Brain pericyte (primary cell): Measurements from ENCODE around the gene PRG2.
"Not testable (repeated sequence)": the region's sequence is repeated elsewhere in the genome, so short reads cannot be mapped to it uniquely, and the experiment has no call there.

Experiments used
- DNase-seq: peaks from one replicate; pipeline ENCODE4 v3.0.0-alpha.2; 2012; ENCODE audit warnings: low read depth, low spot score

The PRG2 gene

DNA sequence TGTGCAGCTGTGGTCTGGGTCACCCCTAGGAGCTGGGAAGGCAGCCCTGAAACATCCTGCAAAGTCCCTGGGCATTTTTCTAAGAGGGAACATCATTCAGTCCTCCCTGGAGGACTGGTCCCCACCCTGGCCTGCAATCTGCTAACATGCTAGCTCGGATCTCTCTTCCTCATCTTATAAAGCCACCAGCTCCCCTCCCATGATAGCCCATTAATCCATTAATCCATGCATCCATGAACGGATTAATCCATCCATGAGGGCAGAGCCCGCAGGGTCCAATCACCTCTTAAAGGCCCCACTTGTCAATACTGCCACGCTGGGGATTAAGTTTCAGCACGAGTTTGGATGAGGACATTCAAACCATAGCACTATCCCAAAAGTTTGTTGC, 21.6 kb downstream of the PRG2 start:
- no peak for DNase-seq

DNA sequence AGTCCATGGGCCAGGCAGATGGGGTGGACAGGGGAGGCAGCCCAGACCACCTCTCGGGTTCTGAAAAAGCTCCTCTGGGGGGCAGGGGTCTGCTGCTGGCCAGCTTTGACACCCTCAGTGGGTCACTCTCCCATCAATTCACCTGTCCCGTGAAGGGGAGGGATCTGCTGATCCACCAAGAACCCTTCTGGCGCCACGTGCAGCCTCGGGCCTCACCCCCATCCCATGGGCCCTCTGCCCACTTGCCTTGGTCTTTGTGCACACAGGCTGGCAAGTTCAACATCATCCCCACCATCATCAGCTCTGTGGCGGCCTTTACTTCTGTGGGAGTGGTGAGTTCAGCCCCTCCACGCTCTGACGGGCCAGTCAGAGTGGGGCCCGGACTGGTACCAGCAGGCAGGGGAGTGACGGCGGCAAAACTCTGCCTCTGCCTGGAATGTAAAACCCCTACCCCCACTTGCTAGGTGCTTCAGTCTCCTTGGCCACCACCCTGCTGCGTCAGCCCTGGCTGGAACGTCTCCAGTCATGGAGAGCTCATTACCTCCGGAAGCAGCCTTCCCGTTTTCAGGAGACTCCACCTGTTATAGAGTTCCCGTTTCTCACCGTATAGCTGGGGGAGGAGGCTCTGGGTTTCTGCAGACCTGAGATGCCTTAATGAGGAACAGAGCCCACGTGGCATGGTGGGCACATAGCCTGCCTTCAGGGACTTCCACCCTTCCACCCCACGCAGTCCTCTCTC, 22.2 kb downstream of the PRG2 start:
- no peak for DNase-seq

DNA sequence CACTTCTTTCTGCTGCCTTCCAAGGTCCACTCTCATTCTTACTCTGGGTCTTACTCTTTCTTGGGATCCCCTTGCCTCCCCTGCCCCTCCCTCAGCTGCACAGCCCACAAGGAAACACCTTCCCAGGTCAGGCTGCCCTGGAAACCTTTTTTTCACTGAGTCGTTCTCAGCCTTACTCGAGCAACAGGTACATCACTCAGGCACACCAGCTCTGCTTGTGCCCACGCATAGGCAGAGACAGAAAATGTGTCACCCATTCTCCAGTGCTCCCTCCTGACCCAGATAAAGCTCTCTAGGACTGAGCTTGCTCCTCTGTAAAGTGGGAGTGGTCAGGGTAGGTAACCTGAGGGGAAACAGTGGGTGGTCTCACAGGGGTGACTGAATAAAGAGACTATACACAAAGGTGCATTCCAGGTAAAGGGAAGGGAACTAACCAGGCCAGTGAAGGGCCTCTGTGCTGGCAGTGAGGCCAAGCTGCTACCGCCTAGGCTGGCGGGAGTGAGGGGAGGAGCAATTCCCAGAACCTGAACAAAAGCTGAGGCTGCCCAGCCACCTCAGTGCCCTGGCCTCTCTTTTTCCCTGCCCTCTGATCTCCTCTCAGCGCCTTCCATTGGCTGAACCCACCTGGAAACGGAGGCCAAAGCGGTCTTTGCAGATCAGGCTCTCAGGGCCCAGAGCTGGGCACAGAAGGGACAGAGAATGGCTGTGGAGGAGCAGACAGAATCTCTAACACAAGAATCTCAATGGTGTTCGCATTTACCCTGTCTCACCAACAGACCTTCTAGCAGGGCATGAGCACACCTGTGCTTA, 25.4 kb downstream of the PRG2 start:
- DNase-seq: no peak

DNA sequence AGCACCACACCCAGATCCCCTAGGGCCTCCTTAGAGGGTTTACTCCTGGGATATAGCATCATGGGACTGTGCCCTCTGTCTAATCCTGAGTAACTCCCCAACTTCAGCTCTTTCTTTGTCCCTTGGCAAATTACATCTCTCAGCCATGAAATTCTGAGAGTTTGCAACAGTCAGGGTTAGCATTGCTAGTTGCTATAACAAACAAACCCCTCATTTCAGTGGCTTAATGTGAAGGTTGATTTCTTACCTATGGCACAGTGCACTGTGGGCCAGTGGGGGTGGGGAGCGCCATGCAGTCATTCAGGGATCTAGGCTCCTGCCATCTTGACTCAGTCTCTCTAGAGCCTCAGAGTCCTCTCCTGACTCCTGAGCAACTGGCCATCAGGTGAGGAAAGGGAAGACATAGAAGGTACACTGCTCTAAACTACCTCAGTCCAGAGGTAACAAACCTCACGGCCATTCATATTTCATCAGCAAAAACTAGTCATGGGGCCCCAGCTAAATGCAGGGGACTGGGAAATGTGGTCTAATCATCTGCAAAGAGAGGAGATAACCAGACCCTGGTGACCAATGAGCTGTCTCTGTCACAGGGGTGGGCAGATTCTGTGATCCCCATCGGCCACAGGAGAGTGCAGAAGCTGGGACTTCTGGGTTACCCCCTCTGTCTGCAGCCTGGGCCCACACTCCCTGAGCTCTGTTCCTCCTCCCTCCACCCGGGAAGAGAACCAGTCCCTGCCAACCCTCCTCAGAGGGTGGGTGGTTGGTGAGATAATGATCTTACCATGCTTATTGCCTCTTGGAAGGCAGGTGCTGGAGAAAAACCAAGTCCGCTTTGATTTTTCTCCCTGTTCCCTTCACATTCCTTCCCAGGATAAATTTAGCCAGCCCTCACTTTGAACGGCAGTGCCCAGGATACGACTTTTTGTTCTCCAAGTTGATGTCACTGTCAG, 27.0 kb downstream of the PRG2 start:
- DNase-seq: no peak

DNA sequence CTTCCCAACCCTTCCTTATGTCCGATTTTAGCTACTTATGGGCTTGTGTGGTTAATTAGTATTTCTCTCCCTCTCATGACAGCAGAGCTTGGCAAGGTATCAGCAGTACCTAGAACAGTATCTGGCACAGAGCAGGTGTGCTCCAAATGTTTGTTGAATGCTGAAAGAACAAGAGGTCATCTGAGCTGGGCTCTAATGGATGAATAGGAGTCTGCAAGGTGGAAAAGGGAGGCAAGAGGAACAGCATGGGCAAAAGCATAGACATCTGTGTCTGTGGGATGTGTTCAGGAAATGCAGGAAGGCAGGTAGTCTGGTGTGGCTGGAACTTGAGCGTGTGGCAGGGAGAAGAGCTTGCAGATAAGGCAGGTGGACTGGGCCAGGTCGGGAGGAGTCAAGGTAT, 28.5 kb downstream of the PRG2 start:
- DNase-seq: no peak

DNA sequence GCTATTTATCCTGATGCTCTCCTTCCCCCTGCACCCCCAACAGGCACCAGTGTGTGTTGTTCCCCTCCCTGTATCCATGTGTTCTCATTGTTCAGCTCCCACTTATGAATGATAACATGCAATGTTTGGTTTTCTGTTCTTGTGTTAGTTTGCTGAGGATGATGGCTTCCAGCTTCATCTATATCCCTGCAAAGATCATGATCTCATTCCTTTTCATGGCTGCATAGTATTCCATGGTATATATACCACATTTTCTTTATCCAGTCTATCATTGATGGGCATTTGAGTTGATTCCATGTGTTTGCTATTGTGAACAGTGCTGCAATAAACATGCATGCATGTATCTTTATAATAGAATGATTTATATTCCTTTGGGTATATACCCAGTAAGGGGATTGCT, 29.0 kb downstream of the PRG2 start:
- not testable (repeated sequence) for DNase-seq

DNA sequence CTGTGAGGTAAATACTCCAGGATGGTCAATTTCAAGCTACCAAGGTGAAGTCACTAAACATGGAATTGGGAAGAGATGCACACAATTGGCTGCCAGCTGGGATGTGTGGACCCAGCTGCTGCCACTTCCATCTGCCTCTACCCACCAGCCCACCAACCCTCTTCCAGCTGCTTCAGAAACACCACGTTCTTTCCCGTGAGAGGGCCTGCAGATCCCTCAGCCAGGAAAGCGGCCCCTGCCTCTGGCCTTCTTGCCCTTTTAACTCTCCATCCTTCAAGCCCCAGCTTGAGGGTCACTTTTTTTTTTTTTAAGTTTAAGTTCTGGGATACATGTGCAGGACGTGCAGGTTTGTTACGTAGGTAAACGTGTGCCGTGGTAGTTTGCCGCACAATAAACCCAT, 29.5 kb downstream of the PRG2 start:
- no peak for DNase-seq

DNA sequence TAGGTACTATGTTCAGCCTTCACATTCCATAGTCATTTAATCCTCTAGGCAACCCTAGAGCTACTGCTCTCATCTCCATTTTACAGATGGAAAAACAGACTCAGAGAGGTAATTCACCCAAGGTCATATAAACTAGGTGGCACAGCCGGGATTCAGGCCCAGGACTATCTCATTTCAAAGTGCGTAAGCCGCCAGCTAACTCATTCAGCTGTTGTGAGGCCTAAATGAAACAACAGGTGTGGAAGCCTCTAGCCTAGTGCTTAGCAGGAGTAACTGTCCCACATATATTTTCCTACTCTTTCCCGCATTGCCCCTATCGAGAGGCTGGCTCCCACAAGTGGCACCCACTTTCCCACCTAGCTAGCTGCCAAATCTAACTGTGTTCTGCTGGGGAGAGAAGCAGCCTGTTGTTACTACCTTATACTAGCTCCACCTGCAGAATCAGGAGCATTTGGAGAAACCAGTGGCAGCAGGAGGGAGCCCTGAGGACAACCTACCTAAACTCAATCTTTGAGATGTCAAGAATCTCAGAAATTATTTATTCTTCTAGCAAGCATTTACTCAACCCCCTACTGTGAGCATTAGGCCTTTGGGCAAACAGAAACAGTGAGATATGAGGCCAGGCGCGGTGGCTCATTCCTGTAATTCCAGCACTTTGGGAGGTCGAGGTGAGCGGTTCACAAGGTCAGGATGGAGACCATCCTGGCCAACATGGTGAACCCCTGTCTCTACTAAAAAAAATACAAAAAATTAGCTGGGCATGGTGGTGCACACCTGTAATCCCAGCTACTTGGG, 30.4 kb downstream of the PRG2 start:
- DNase-seq: no peak

DNA sequence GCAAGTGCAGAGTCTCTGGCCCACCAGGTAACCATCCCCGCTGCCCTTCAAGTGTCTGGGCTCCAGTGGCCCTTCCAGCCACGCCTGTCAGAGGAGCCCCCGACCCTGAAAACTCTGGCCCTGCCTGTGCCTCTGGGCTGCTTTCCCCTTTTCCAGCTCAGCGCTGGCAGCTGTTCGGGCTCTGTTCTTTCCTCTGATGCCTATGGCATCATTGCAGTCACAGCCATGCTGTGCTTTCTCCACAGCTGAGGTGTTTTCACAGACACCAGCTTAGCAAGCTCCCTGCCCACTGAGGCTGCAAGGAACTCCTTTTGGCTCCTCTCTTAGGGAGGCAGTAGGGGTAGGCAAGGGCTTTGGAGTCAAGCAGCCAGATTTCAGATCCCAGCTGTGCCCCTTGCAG, 31.1 kb downstream of the PRG2 start:
- DNase-seq: no peak

DNA sequence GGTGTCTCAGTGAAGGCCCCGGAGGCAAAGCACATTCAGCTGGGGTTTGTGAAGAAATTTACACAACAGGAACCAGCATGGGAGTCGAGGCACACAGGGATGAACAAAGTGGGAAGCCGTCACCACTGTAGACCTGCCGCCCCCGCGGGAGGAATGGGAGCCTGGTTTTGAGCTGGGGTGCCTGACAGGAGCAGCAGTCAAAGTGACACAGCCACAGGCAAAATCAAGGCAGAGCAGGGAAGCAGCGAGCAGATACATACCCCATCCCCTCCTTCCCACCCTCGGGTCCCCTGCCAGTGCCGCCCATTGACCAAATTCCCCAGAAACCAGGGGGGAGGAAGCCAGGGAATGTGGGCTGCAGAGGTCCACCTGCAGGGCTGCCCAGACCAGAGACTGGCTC, 31.5 kb downstream of the PRG2 start:
- no peak for DNase-seq

DNA sequence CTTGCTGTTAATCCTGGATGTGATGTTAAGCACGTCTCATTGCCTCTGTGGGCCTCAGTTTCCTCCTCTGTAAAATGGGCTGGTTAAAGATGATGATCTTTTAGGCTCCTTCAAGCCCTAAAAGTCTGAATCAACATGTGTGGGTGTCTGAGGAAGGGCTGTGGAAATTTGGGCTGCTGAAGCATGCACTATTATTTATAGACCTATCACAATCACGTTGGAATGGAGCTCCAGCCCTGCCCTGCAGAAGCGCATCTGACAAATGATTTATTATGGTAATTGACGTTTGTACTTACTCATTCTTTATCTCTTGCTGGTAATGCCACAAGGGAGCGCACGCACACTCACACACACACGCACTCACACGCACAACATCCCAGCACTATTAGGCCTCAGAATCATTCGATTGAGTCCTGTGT, 31.9 kb downstream of the PRG2 start:
- no peak for DNase-seq

DNA sequence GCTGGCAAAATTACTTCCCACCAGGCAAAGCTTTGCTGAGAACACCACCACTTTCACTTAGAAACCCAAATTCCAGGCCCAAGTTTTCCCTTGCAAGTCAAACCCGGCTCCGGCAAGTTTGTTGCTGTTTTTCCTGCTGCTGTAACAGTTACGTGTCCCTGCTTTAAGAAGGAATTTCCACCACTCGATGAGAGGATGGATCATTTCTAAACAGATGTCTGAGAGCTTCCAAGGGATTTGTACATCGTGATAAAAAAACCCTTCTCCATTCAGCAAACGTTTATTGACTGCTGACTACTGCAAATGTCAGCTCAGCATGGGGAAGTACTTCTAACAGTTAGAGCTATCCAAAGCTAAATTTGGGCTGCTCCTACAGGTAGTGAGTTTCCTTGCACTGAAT, 32.6 kb downstream of the PRG2 start:
- DNase-seq: no peak

DNA sequence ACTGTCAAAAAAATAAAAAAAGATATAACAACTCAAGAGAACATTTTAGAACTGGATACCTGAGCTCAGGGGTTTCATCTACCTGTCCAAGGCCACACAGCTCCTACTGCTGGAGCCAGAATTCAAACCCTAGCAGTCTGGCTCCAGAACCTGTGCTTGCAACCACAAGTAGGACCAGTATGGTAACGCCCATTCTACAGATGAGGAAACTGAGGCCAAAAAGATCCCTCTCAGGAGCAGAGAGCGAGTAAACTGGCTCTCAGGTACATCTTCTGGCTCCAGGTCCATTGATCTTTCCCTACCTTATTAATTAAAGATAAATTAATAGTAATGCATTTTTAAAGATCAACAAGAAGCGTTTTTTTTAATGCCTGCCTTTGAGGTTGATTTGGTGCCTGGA, 33.1 kb downstream of the PRG2 start:
- DNase-seq: no peak

DNA sequence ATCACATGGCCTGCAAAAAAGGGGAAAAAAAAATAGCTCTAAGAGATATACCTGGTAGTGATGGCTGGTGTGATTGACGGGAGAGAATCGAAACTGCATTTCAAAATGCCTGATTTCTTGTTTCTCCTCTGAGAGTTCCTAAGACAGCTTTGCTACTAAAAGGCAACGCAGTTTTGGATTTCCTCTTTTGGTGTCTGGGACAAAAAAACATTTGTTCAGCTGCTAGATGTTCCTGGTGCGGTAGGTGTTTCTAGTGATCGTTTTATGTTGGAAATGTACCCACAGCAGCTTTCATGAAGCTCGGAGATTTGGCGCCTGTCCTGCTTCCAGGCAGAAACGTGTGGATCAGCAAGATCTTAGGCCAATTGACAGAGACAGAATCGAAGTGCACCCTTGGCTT, 34.2 kb downstream of the PRG2 start:
- DNase-seq: no peak

DNA sequence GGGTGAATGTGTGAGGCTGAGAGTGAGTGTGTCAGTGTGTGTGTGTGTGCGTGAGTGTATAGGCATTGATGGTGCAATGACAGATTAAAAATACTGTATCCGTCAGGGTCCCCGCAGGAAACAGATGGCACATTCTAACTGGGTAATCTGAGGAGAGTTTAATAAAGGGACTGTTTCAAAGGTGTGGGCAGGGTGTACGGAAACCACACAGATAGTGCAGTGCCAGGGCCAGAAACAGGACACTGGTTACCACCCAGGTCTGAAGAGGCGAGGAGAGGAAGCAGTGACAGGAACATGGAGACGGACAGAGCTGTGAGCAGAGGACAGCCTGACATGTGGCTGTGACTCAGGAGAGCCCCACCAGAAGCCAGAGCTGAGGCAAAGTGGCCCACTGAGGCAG, 35.8 kb downstream of the PRG2 start:
- no peak for DNase-seq

DNA sequence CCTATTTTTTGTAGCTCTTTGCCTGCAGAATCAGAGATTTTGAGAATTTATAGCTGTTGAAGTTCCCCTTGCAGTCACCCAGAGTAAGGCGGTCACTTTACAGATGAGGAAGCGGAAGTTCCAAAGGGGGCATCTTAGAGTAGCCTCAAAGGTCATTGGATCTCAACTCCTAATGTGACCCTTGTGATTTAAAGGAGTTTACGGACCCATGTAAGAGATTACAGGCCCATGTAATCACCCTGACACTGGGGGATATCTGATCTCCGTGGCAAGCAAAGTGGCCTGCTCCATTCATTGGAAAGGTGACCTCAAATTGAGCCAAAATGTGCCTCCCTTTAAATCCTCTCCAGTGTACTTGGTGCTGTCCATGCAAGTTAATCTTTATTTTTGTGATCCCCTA, 36.6 kb downstream of the PRG2 start:
- no peak for DNase-seq

DNA sequence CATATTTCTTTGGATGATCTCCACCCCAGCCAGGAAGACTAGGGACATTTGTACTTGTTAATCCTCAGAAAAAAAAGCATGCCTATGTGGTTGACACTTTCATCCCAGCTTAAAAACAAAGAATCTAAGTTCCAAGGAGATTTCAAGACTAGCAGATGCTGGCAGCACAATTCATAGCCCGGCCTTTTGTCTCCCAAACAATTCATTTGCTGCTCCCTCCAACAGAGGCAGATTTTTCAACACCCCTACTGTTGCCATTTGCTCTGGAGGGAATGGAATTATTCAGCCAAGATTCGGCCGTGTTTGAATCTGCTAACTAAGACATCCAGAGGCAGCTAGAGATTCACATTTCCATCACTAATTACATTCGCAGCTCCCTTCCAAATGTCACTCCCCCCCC, 37.0 kb downstream of the PRG2 start:
- DNase-seq: no peak

DNA sequence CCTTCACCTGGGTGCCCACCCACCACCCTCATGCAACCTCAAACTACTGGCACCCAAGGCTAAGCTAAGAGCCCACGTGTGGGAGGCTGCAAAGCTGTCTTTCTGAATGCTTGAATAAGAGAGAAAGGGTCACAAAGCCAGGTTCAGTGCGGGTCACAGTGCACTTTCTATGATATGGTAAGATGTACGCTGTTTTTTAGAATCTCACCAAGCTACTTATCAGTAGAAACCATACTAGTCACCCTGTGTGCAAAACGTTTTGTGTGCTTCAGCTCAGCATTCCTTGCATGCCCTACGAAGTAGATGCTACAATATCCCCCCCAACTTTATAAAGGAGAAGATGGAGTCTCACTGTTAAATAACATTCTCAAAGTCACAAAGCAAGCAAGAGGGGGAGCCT, 37.4 kb downstream of the PRG2 start:
- DNase-seq: no peak

DNA sequence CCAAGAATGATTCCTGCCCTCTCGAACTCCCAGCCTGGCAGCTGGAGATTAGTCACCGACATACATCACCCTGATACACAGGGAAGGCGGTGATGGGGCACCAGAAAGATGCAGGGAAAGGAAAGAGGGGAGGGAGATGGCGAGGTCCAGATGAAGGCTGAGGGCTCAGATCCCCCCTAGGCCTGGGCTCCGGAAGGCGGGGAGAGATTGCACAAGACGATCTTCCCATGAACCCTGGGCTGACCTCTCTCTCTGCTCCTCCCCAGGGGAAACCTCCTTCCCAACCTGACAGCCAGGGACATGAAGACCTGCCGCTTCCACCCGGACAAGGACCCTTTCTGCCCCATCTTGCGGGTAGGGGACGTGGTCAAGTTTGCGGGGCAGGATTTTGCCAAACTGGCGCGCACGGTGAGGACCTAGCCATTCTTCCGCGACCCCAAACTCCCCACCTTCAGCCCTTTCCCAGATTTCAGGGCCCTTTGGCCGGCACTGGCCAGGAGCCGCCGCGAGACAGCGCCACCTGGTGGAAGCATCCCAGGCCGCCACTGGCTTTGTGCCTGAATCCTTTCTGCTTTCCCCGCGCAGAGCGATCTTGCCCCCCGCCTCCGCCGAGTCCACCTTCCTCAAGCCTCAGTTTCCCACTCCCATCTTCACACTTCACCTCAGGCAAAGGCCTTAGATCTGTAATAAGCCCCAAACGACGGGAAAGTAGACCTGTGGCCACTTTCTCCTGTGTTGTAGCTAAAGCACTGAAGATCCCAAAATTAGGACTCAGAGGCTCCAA, 40.8 kb downstream of the PRG2 start:
- no peak for DNase-seq

DNA sequence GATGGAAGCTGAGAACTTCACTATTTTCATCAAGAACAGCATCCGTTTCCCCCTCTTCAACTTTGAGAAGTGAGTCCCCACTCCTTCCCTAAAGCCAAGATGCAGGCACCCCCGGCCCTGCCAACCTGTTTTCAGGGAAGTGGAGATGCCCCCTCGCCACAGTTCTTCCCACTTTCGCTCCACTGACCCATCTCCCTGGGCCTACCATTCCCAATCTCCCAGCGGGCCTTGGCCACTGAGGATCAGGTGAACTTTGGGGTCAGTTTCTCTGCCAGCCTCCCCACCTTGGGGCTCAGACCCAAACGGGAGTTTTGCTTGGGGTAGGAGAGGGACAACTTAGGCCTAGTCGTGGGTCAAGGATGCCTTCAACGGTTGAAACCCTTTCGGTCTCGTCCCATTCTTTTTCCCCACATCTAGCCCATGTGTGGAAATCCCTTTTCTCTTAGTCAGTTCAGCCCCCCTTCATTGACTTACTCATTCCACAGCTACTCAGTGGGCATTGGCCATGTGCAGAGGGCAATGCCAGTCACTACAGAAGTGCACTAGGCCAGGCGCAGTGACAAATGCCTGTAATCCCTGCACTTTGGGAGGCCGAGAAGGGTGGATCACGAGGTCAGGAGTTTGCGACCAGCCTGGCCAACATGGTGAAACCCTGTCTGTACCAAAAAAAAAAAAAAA, 41.7 kb downstream of the PRG2 start:
- no peak for DNase-seq
